HCT116 (cell line): Measurements from ENCODE around the gene STRADA. TPM values are rescaled to one million over a fixed set of nuclear protein-coding genes. Genes with fewer than 3 reads are reported as not detected.

Experiments
- ATAC-seq: fragments of 200-7000 bp; cut with Tn5 transposase; 2 replicates; pipeline ENCODE4 v1.9.1; 2020; ENCODE audit warnings: mild to moderate bottlenecking, moderate library complexity
- BruUV-seq: library from RNA; stranded (reverse); fragments of 400-500 nt; replicated peaks from 2 replicates; lab custom pipeline; 2021; lab: Mats Ljungman, UMichigan
- CTCF ChIA-PET: fragments of 300-600 bp; sonication (Branson Sonifier 250); formaldehyde crosslinking; loops from one replicate; lab custom pipeline; 2021; ENCODE audit warnings: antibody characterized with exemption; lab: Charles Lee
- POLR2A ChIA-PET: fragments of 300-600, 350-600 bp; sonication (Branson Sonifier 250); formaldehyde crosslinking; loops from one replicate; lab custom pipeline; 2021; ENCODE audit warnings: antibody characterized with exemption; lab: Charles Lee
- RAD21 ChIA-PET, 2 experiments: fragments of 300-600 bp; sonication (Branson Sonifier 250); formaldehyde crosslinking; loops; one replicate each; lab custom pipeline; 2023; ENCODE audit warnings: low total read pairs in 2 of 2; ENCODE audit not compliant: uncharacterized antibody in 2 of 2, unreplicated experiment in 2 of 2, low non-redundant PET in 1 of 2; lab: Charles Lee
- DNase-seq: peaks from one replicate; pipeline ENCODE4 v3.0.0-alpha.2; 2010; ENCODE audit warnings: low read depth, low spot score
- H2AFZ ChIP-seq: fragments of 200-600 bp; shearing (Covaris generic), sonication (generic); 2 replicates; pipeline ENCODE4 v1.6.1; 2017; ENCODE audit warnings: low read depth, mixed run types, mixed read lengths, antibody characterized with exemption, low read length; ENCODE audit not compliant: poor library complexity, severe bottlenecking
- H3K27ac ChIP-seq: 2 replicates; pipeline ENCODE4 v1.5.1; 2012; ENCODE audit warnings: low read depth, low read length
- H3K27me3 ChIP-seq: fragments of 200-600 bp; sonication (generic); 2 replicates; pipeline ENCODE4 v1.6.1; 2016; ENCODE audit warnings: mixed run types, low read length, mixed read lengths; ENCODE audit not compliant: insufficient read depth
- H3K36me3 ChIP-seq, 2 experiments: fragments of 200-500 bp in 1 of 2; fragments of 200-600 bp in 1 of 2; sonication (Bioruptor generic) in 1 of 2; sonication (generic) in 1 of 2; 2 replicates each; pipeline versions ENCODE4 v1.5.1 to v1.6.1; 2014 to 2016; ENCODE audit warnings: low read length in 2 of 2, inconsistent platforms in 1 of 2, mixed read lengths in 1 of 2, mixed run types in 1 of 2; ENCODE audit not compliant: insufficient read depth in 2 of 2, control insufficient read depth in 1 of 2
- H3K4me1 ChIP-seq, 2 experiments: fragments of 200-600 bp in 1 of 2; sonication (generic) in 1 of 2; 2 replicates each; pipeline versions ENCODE4 v1.5.1 to v1.6.1; 2012 to 2017; ENCODE audit warnings: low read length in 2 of 2, inconsistent platforms in 1 of 2, mild to moderate bottlenecking in 1 of 2, mixed read lengths in 1 of 2, mixed run types in 1 of 2, moderate library complexity in 1 of 2; ENCODE audit not compliant: insufficient read depth in 2 of 2, control insufficient read depth in 1 of 2
- H3K4me2 ChIP-seq: fragments of 200-600 bp; sonication (generic); 2 replicates; pipeline ENCODE4 v1.6.1; 2017; ENCODE audit warnings: mixed run types, low read length, mixed read lengths
- H3K4me3 ChIP-seq, 2 experiments: fragments of 200-600 bp in 1 of 2; sonication (generic) in 1 of 2; replicated peaks in 1 of 2; 2 replicates each; pipeline ENCODE4 v1.5.1; 2011 to 2016; ENCODE audit warnings: low read length in 2 of 2, control low read depth in 1 of 2, low read depth in 1 of 2, mild to moderate bottlenecking in 1 of 2, mixed read lengths in 1 of 2, mixed run types in 1 of 2
- H3K79me2 ChIP-seq: fragments of 200-600 bp; sonication (generic); 2 replicates; pipeline ENCODE4 v1.6.1; 2017; ENCODE audit warnings: mild to moderate bottlenecking, mixed run types, low read length, moderate library complexity, mixed read lengths; ENCODE audit not compliant: insufficient read depth
- H3K9ac ChIP-seq: fragments of 200-600 bp; sonication (generic); 2 replicates; pipeline ENCODE4 v1.6.1; 2016; ENCODE audit warnings: low read length, mixed read lengths
- H3K9me2 ChIP-seq: fragments of 200-600 bp; sonication (generic), shearing (Covaris generic); 2 replicates; pipeline ENCODE4 v1.6.1; 2017; ENCODE audit warnings: mixed run types, mild to moderate bottlenecking, moderate library complexity; ENCODE audit not compliant: insufficient read depth
- H3K9me3 ChIP-seq, 2 experiments: fragments of 200-500 bp in 1 of 2; fragments of 200-600 bp in 1 of 2; sonication (Bioruptor generic) in 1 of 2; sonication (generic) in 1 of 2; 2 replicates each; pipeline ENCODE4 v1.6.1; 2014 to 2017; ENCODE audit warnings: low read length in 2 of 2, mixed read lengths in 2 of 2, inconsistent platforms in 1 of 2, low read depth in 1 of 2, mild to moderate bottlenecking in 1 of 2, mixed run types in 1 of 2, moderate library complexity in 1 of 2; ENCODE audit not compliant: control insufficient read depth in 1 of 2, insufficient read depth in 1 of 2
- H4K20me1 ChIP-seq: fragments of 200-600 bp; sonication (generic), shearing (Covaris generic); 2 replicates; pipeline ENCODE4 v1.6.1; 2017; ENCODE audit warnings: mixed run types, mild to moderate bottlenecking, moderate library complexity; ENCODE audit not compliant: insufficient read depth
- ATF3 ChIP-seq: IDR thresholded peaks from 2 replicates; pipeline ENCODE4 v1.6.1; 2012
- CBX3 ChIP-seq: IDR thresholded peaks from 2 replicates; pipeline ENCODE4 v1.6.1; 2012; ENCODE audit warnings: low read depth
- EGR1 ChIP-seq: IDR thresholded peaks from 2 replicates; pipeline ENCODE4 v1.6.1; 2012; ENCODE audit warnings: low read depth
- ELF1 ChIP-seq: IDR thresholded peaks from 2 replicates; pipeline ENCODE4 v1.6.1; 2012; ENCODE audit warnings: low read depth, borderline replicate concordance
- EZH2phosphoT487 ChIP-seq: fragments of 200-600 bp; IDR thresholded peaks from 2 replicates; pipeline ENCODE4 v1.6.1; 2018; ENCODE audit warnings: antibody characterized with exemption, borderline replicate concordance
- FOSL1 ChIP-seq: IDR thresholded peaks from 2 replicates; pipeline ENCODE4 v1.6.1; 2012; ENCODE audit warnings: low read depth
- POLR2AphosphoS5 ChIP-seq: IDR thresholded peaks from 2 replicates; pipeline ENCODE4 v1.6.1; 2011; ENCODE audit warnings: mild to moderate bottlenecking, low read depth, low read length, moderate library complexity
- REST ChIP-seq: IDR thresholded peaks from 2 replicates; pipeline ENCODE4 v1.6.1; 2012; ENCODE audit warnings: low read depth
- SP1 ChIP-seq: IDR thresholded peaks from 2 replicates; pipeline ENCODE4 v1.6.1; 2012; ENCODE audit warnings: low read depth
- TCF7L2 ChIP-seq: IDR thresholded peaks from 2 replicates; pipeline ENCODE4 v1.7.0; 2011; ENCODE audit warnings: borderline replicate concordance, inconsistent platforms; ENCODE audit not compliant: insufficient read depth, insufficient read length; ENCODE audit errors: extremely low read depth
- ZFX ChIP-seq: fragments of 450-650 bp; IDR thresholded peaks from 2 replicates; pipeline ENCODE4 v1.6.1; 2017
- ZNF274 ChIP-seq: fragments of 200-500 bp; sonication (Bioruptor generic); IDR thresholded peaks from 2 replicates; pipeline ENCODE4 v1.6.1; 2014; ENCODE audit warnings: mild to moderate bottlenecking, low read depth, low read length, inconsistent platforms
- intact Hi-C: fragments of 100-400 bp; cut with micrococcal nuclease; formaldehyde crosslinking; loops from 2 replicates; pipeline ENCODE4 v1.10.0; 2022
- total RNA-seq: library from RNA; stranded (reverse); gene quantifications from one replicate; pipeline ENCODE4 v1.2.1, GENCODE V29; 2021; ENCODE audit not compliant: unreplicated experiment
- TF ChIP-seq, protein P1 (sequence below): IDR thresholded peaks from 2 replicates; pipeline ENCODE4 v1.6.1; 2011; ENCODE audit warnings: mild to moderate bottlenecking, low read length, moderate library complexity; ENCODE audit not compliant: insufficient replicate concordance; ENCODE audit errors: extremely low read depth
- TF ChIP-seq, protein P2 (sequence below), 3 experiments: fragments of 200-600 bp in 1 of 3; sonication (generic) in 1 of 3; IDR thresholded peaks in 2 of 3; conservative IDR thresholded peaks in 1 of 3; 2 replicates each; pipeline ENCODE4 v1.5.1; 2012 to 2017; ENCODE audit warnings: low read depth in 2 of 3, low read length in 2 of 3, antibody characterized with exemption in 1 of 3, borderline replicate concordance in 1 of 3, control low read depth in 1 of 3, mild to moderate bottlenecking in 1 of 3, mixed read lengths in 1 of 3, mixed run types in 1 of 3, moderate library complexity in 1 of 3; ENCODE audit not compliant: insufficient read depth in 1 of 3

The STRADA gene
- total RNA-seq, 1 experiment from 2014 or later = 38.0 TPM

DNA sequence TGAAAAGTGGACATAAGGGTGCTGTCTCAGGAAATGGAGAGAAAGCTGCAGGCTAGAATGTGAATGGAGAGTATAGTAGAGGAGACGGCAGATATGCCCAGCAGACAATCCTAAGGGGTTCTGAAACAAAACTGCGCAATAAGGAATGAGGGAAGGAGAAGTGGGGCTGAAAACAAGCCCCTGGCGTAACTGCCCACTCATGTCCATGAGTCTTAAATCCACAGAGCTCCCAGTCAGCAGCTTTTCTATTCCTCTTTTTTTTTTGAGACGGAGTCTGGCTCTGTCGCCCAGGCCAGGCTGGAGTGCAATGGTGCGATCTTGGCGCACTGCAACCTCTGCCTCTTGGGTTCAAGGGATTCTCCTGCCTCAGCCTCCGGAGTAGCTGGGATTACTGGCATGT, 5.9 kb downstream of the STRADA start:
- no peaks in the 10 kb centered on the region for H3K36me3 ChIP-seq
- intact Hi-C loops = no loop called here
- H2AFZ ChIP-seq = no peak overlapping the region
- BruUV-seq = no TSS peak
- ChIA-PET POLR2A (interaction anchor here (1.2 kb wide), 1 partner anchor 38 kb away, joined by 4 read pairs; the partner anchor contains the start of genes CCDC47 and DDX42), CTCF (no interaction called here), RAD21 (no interaction called here)
- TF ChIP-seq, protein P1, sequence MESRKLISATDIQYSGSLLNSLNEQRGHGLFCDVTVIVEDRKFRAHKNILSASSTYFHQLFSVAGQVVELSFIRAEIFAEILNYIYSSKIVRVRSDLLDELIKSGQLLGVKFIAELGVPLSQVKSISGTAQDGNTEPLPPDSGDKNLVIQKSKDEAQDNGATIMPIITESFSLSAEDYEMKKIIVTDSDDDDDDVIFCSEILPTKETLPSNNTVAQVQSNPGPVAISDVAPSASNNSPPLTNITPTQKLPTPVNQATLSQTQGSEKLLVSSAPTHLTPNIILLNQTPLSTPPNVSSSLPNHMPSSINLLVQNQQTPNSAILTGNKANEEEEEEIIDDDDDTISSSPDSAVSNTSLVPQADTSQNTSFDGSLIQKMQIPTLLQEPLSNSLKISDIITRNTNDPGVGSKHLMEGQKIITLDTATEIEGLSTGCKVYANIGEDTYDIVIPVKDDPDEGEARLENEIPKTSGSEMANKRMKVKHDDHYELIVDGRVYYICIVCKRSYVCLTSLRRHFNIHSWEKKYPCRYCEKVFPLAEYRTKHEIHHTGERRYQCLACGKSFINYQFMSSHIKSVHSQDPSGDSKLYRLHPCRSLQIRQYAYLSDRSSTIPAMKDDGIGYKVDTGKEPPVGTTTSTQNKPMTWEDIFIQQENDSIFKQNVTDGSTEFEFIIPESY = no peak
- TF ChIP-seq REST = no peak
- no peak for TF ChIP-seq ZNF274
- TF ChIP-seq EGR1 = no peak
- TF ChIP-seq FOSL1 = no peak
- no peak for TF ChIP-seq POLR2AphosphoS5
- no peak for TF ChIP-seq TCF7L2
- no peak for TF ChIP-seq CBX3
- TF ChIP-seq EZH2phosphoT487 = no peak
- TF ChIP-seq ATF3 = no peak
- TF ChIP-seq, protein P2, sequence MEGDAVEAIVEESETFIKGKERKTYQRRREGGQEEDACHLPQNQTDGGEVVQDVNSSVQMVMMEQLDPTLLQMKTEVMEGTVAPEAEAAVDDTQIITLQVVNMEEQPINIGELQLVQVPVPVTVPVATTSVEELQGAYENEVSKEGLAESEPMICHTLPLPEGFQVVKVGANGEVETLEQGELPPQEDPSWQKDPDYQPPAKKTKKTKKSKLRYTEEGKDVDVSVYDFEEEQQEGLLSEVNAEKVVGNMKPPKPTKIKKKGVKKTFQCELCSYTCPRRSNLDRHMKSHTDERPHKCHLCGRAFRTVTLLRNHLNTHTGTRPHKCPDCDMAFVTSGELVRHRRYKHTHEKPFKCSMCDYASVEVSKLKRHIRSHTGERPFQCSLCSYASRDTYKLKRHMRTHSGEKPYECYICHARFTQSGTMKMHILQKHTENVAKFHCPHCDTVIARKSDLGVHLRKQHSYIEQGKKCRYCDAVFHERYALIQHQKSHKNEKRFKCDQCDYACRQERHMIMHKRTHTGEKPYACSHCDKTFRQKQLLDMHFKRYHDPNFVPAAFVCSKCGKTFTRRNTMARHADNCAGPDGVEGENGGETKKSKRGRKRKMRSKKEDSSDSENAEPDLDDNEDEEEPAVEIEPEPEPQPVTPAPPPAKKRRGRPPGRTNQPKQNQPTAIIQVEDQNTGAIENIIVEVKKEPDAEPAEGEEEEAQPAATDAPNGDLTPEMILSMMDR (IDR thresholded peaks at IDR 0.05 in 2 of 3, conservative IDR thresholded peaks at IDR 0.05 in 1 of 3; ENCODE audit: borderline replicate concordance in 1 of 3, insufficient read depth in 1 of 3, low read depth in 2 of 3, low read length in 2 of 3) = no peak
- no peak for TF ChIP-seq ZFX
- TF ChIP-seq ELF1 = no peak
- no peak for TF ChIP-seq SP1
- H3K4me3 ChIP-seq = no peak overlapping the region
- no peaks in the 10 kb centered on the region for H3K27me3 ChIP-seq
- H3K27ac ChIP-seq = no peak overlapping the region
- ATAC-seq (no peak), DNase-seq (no peak)
- peaks cover 12% of the 10 kb centered on the region for H3K79me2 ChIP-seq
- H3K9me3 ChIP-seq = no peaks in the 10 kb centered on the region
- H3K4me1 ChIP-seq = peaks cover 6 to 7% of the 10 kb centered on the region in 2 experiments; a peak in 3 of 4 replicates
- H3K9me2 ChIP-seq = no peaks in the 10 kb centered on the region
- no peak overlapping the region for H3K9ac ChIP-seq
- no peaks in the 10 kb centered on the region; the same call in 1 of the 2 replicates for H4K20me1 ChIP-seq
- no peak overlapping the region for H3K4me2 ChIP-seq
